HEK293 (cell line): ENCODE measurements around the gene DHX16.

Source experiments
- EGR2 ChIP-seq: fragments of 450-650 bp; formaldehyde crosslinking; IDR thresholded peaks from 2 replicates; pipeline ENCODE4 v1.5.1; 2016; ENCODE audit warnings: low read depth, missing biosample characterization, missing genetic modification characterization
- FEZF1 ChIP-seq: fragments of 450-650 bp; formaldehyde crosslinking; IDR thresholded peaks from 2 replicates; pipeline ENCODE4 v1.5.1; 2016; ENCODE audit warnings: missing biosample characterization, missing genetic modification characterization
- GFI1B ChIP-seq: fragments of 450-650 bp; formaldehyde crosslinking; IDR thresholded peaks from 2 replicates; pipeline ENCODE4 v1.5.1; 2016; ENCODE audit warnings: missing biosample characterization, missing genetic modification characterization
- HOXA7 ChIP-seq: sonication (generic); formaldehyde crosslinking; IDR thresholded peaks from 2 replicates; pipeline ENCODE4 v1.8.1; 2022; ENCODE audit warnings: missing genetic modification reagents, borderline replicate concordance
- HOXD13 ChIP-seq: sonication (generic); formaldehyde crosslinking; IDR thresholded peaks from 2 replicates; pipeline ENCODE4 v1.8.0; 2022; ENCODE audit warnings: missing genetic modification reagents, borderline replicate concordance
- KLF1 ChIP-seq: fragments of 450-650 bp; formaldehyde crosslinking; IDR thresholded peaks from 2 replicates; pipeline ENCODE4 v1.5.1; 2016; ENCODE audit warnings: missing biosample characterization, missing genetic modification characterization
- PBX3 ChIP-seq: sonication (generic); formaldehyde crosslinking; IDR thresholded peaks from 2 replicates; pipeline ENCODE4 v1.8.1; 2022; ENCODE audit warnings: mild to moderate bottlenecking, moderate library complexity, missing genetic modification reagents
- PRDM2 ChIP-seq: fragments of 450-650 bp; formaldehyde crosslinking; IDR thresholded peaks from 2 replicates; pipeline ENCODE4 v1.5.1; 2016; ENCODE audit warnings: missing biosample characterization, missing genetic modification characterization, borderline replicate concordance
- TRIM28 ChIP-seq: IDR thresholded peaks from 2 replicates; pipeline ENCODE4 v1.6.1; 2011; ENCODE audit warnings: low read length, control low read depth, borderline replicate concordance
- YY1 ChIP-seq: fragments of 450-650 bp; formaldehyde crosslinking; IDR thresholded peaks from 2 replicates; pipeline ENCODE4 v1.5.1; 2018; ENCODE audit warnings: missing biosample characterization, missing genetic modification characterization
- ZBTB20 ChIP-seq: fragments of 450-650 bp; formaldehyde crosslinking; IDR thresholded peaks from 2 replicates; pipeline ENCODE4 v1.5.1; 2016; ENCODE audit warnings: missing biosample characterization, missing genetic modification characterization
- ZBTB8A ChIP-seq: fragments of 450-650 bp; formaldehyde crosslinking; IDR thresholded peaks from 2 replicates; pipeline ENCODE4 v1.5.1; 2016; ENCODE audit warnings: missing biosample characterization, missing genetic modification characterization
- ZFHX2 ChIP-seq: fragments of 450-650 bp; formaldehyde crosslinking; conservative IDR thresholded peaks from 2 replicates; pipeline ENCODE4 v1.5.1; 2016; ENCODE audit warnings: missing biosample characterization, missing genetic modification characterization
- ZNF184 ChIP-seq: fragments of 450-650 bp; IDR thresholded peaks from 2 replicates; pipeline ENCODE4 v1.5.1; 2018; ENCODE audit warnings: missing biosample characterization, mild to moderate bottlenecking, missing genetic modification characterization
- ZNF223 ChIP-seq: fragments of 450-650 bp; formaldehyde crosslinking; IDR thresholded peaks from 2 replicates; pipeline ENCODE4 v1.5.1; 2016; ENCODE audit warnings: missing biosample characterization, missing genetic modification characterization
- ZNF433 ChIP-seq: fragments of 450-650 bp; formaldehyde crosslinking; IDR thresholded peaks from 2 replicates; pipeline ENCODE4 v1.5.1; 2016; ENCODE audit warnings: missing biosample characterization, missing genetic modification characterization, low read depth
- ZNF449 ChIP-seq: fragments of 450-650 bp; formaldehyde crosslinking; IDR thresholded peaks from 2 replicates; pipeline ENCODE4 v1.5.1; 2017; ENCODE audit warnings: missing biosample characterization, mild to moderate bottlenecking, missing genetic modification characterization, moderate library complexity
- ZNF501 ChIP-seq: fragments of 450-650 bp; formaldehyde crosslinking; IDR thresholded peaks from 2 replicates; pipeline ENCODE4 v1.5.1; 2016; ENCODE audit warnings: missing biosample characterization, missing genetic modification characterization
- ZNF510 ChIP-seq: fragments of 450-650 bp; formaldehyde crosslinking; IDR thresholded peaks from 2 replicates; pipeline ENCODE4 v1.5.1; 2018; ENCODE audit warnings: mild to moderate bottlenecking, missing genetic modification characterization, missing biosample characterization; ENCODE audit not compliant: insufficient replicate concordance
- ZNF529 ChIP-seq: fragments of 450-650 bp; formaldehyde crosslinking; IDR thresholded peaks from 2 replicates; pipeline ENCODE4 v1.5.1; 2017; ENCODE audit warnings: missing genetic modification characterization, missing biosample characterization; ENCODE audit not compliant: insufficient replicate concordance
- ZNF596 ChIP-seq: fragments of 450-650 bp; IDR thresholded peaks from 2 replicates; pipeline ENCODE4 v1.5.0; 2018; ENCODE audit warnings: missing biosample characterization, mild to moderate bottlenecking, missing genetic modification characterization, moderate library complexity
- ZNF600 ChIP-seq: fragments of 450-650 bp; formaldehyde crosslinking; IDR thresholded peaks from 2 replicates; pipeline ENCODE4 v1.5.1; 2016; ENCODE audit warnings: missing biosample characterization, missing genetic modification characterization
- ZNF621 ChIP-seq: fragments of 450-650 bp; formaldehyde crosslinking; IDR thresholded peaks from 2 replicates; pipeline ENCODE4 v1.5.1; 2017; ENCODE audit warnings: missing biosample characterization, missing genetic modification characterization
- ZNF639 ChIP-seq: fragments of 450-650 bp; formaldehyde crosslinking; IDR thresholded peaks from 2 replicates; pipeline ENCODE4 v1.5.1; 2016; ENCODE audit warnings: missing biosample characterization, missing genetic modification characterization
- ZNF791 ChIP-seq: fragments of 450-650 bp; formaldehyde crosslinking; IDR thresholded peaks from 2 replicates; pipeline ENCODE4 v1.5.1; 2016; ENCODE audit warnings: missing biosample characterization, missing genetic modification characterization
- ZNF792 ChIP-seq: fragments of 450-650 bp; formaldehyde crosslinking; IDR thresholded peaks from 2 replicates; pipeline ENCODE4 v1.5.1; 2016; ENCODE audit warnings: missing biosample characterization, missing genetic modification characterization
- TF ChIP-seq, protein P1 (sequence below): fragments of 450-650 bp; formaldehyde crosslinking; IDR thresholded peaks from 2 replicates; pipeline ENCODE4 v1.5.1; 2016; ENCODE audit warnings: missing biosample characterization, missing genetic modification characterization
- TF ChIP-seq, protein P2 (sequence below): fragments of 450-650 bp; formaldehyde crosslinking; IDR thresholded peaks from 2 replicates; pipeline ENCODE4 v1.5.1; 2016; ENCODE audit warnings: missing biosample characterization, missing genetic modification characterization

The DHX16 gene

GRCh38 chr6:30686009-30686907 is 13.5 kb upstream of the DHX16 start, which contains the start of gene PPP1R18 (continued):
- 0 out of 2 replicates have a peak, but pooled peaks have one; percentile 13 for TF ChIP-seq ZNF433
- no peak for TF ChIP-seq HOXD13 (CRISPR knock-in tag)
- no peak for TF ChIP-seq ZNF792 (tag by site-specific recombination)
- TF ChIP-seq, protein P1, sequence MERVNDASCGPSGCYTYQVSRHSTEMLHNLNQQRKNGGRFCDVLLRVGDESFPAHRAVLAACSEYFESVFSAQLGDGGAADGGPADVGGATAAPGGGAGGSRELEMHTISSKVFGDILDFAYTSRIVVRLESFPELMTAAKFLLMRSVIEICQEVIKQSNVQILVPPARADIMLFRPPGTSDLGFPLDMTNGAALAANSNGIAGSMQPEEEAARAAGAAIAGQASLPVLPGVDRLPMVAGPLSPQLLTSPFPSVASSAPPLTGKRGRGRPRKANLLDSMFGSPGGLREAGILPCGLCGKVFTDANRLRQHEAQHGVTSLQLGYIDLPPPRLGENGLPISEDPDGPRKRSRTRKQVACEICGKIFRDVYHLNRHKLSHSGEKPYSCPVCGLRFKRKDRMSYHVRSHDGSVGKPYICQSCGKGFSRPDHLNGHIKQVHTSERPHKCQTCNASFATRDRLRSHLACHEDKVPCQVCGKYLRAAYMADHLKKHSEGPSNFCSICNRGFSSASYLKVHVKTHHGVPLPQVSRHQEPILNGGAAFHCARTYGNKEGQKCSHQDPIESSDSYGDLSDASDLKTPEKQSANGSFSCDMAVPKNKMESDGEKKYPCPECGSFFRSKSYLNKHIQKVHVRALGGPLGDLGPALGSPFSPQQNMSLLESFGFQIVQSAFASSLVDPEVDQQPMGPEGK (tag by site-specific recombination): peak; percentile 41; the same call in 1 of the 2 replicates
- no peak for TF ChIP-seq ZNF639 (tag by site-specific recombination)
- TF ChIP-seq KLF1: peak; percentile 67
- TF ChIP-seq ZNF449 (tag by site-specific recombination): no peak
- TF ChIP-seq ZNF600: peak; percentile 85
- peak; percentile 85 for TF ChIP-seq ZBTB20 (tag by site-specific recombination)
- no peak for TF ChIP-seq FEZF1 (tag by site-specific recombination)
- no peak for TF ChIP-seq ZNF621 (tag by site-specific recombination)
- no peak for TF ChIP-seq ZNF501 (tag by site-specific recombination)
- TF ChIP-seq ZNF184 (tag by site-specific recombination): no peak
- no peak for TF ChIP-seq HOXA7 (CRISPR knock-in tag)
- TF ChIP-seq GFI1B (tag by site-specific recombination): no peak
- TF ChIP-seq PBX3 (CRISPR knock-in tag): no peak
- TF ChIP-seq ZNF529: no peak
- TF ChIP-seq ZBTB8A (tag by site-specific recombination): no peak
- peak; percentile 58 for TF ChIP-seq ZFHX2 (tag by site-specific recombination)
- peak; percentile 56 for TF ChIP-seq EGR2 (tag by site-specific recombination)
- TF ChIP-seq, protein P2, sequence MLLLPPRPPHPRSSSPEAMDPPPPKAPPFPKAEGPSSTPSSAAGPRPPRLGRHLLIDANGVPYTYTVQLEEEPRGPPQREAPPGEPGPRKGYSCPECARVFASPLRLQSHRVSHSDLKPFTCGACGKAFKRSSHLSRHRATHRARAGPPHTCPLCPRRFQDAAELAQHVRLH: no peak
- peak; percentile 76; the same call in 1 of the 2 replicates for TF ChIP-seq ZNF223 (tag by site-specific recombination)
- TF ChIP-seq ZNF791 (tag by site-specific recombination): no peak
- TF ChIP-seq YY1 (tag by site-specific recombination): no peak
- TF ChIP-seq ZNF596 (tag by site-specific recombination): no peak
- TF ChIP-seq ZNF510 (tag by site-specific recombination): no peak
- no peak for TF ChIP-seq PRDM2 (tag by site-specific recombination)
- TF ChIP-seq TRIM28: no peak
